HUES64 (cell line): ENCODE data around the gene CUL3.

Experiments
- H3K27ac ChIP-seq: 2 replicates; pipeline ENCODE4 v1.7.0; 2013; ENCODE audit warnings: low read depth, low read length, inconsistent platforms
- H3K27me3 ChIP-seq: 2 replicates; pipeline ENCODE4 v1.6.1; 2013; ENCODE audit warnings: mild to moderate bottlenecking, low read length; ENCODE audit not compliant: insufficient read depth
- H3K36me3 ChIP-seq: 2 replicates; pipeline ENCODE4 v1.6.1; 2013; ENCODE audit warnings: mild to moderate bottlenecking, low read length; ENCODE audit not compliant: insufficient read depth
- H3K4me1 ChIP-seq: 2 replicates; pipeline ENCODE4 v1.6.1; 2013; ENCODE audit warnings: mild to moderate bottlenecking, low read length, moderate library complexity; ENCODE audit not compliant: insufficient read depth
- H3K4me3 ChIP-seq: 2 replicates; pipeline ENCODE4 v1.5.1; 2013; ENCODE audit warnings: mild to moderate bottlenecking, low read length, moderate library complexity
- H3K9ac ChIP-seq: 2 replicates; pipeline ENCODE4 v1.6.1; 2013; ENCODE audit warnings: mild to moderate bottlenecking, low read depth, low read length
- H3K9me3 ChIP-seq: 2 replicates; pipeline ENCODE4 v1.6.1; 2013; ENCODE audit warnings: low read depth, low read length; ENCODE audit not compliant: insufficient read depth
- WGBS: fragments of 150-250, 120-280 bp; methylation state at CpG from one replicate; pipeline ENCODE4 v1.1.7; 2013; ENCODE audit warnings: missing lambda C conversion rate; 5-methylcytosine and 5-hydroxymethylcytosine counted together

Gene CUL3

DNA sequence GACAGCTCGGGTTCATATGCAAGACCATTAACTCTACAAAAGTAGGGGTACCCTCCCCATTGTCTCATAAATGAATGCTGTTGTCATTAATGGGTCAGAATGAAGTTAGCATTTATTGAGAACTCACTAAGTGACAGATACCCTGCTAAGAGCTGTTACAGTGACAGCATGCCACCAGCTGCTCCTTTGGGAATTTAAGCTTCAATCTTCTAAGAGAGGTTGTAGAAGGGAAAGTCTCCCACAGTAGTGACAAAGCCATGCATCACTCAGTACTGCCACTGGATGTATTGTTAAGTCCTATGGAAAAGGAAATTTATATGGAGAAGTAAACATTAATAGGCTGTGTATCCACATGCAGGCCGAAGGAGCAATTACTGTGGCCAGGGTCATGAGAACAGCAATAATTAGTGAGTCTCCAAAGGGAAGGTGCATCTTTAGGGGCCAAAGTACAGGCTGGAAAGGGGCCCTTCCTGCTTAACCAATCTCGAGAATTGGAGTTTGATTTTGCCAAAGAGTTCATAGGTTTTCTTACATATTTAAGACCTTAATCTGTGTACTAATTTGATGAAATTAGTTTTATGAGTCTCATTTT is 118.8 kb downstream of the CUL3 start:
- no peak overlapping the region for H3K27ac ChIP-seq
- no peaks in the 10 kb centered on the region for H3K9me3 ChIP-seq
- no peak overlapping the region for H3K4me3 ChIP-seq
- H3K27me3 ChIP-seq, result no peaks in the 10 kb centered on the region
- no peak overlapping the region for H3K9ac ChIP-seq
- no peaks in the 10 kb centered on the region for H3K36me3 ChIP-seq
- H3K4me1 ChIP-seq, result peaks cover 7% of the 10 kb centered on the region
- WGBS, result 74% methylated on average over 3 of the region's 3 CpGs

DNA sequence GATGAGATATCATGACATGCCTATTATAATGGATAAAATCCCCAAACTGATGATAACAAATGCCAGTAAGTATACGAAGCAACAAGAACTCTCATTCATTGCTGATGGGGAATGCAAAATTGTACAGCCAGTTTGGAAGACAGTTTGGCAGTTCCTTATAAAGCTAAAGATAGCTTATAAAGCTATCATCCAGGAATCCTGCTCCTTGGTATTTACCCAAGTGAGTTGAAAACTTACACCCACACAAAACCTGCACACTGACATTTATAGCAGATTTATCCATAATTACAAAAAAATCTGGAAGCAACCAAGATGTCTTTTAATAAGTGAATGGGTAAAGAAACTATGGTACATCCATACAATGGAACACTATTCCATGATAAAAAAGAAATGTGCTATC is 123.8 kb downstream of the CUL3 start:
- 92% methylated on average over 1 of the region's 1 CpG for WGBS
- no peak overlapping the region for H3K4me3 ChIP-seq
- no peaks in the 10 kb centered on the region for H3K27me3 ChIP-seq
- no peak overlapping the region for H3K9ac ChIP-seq
- H3K4me1 ChIP-seq, result peaks cover 5% of the 10 kb centered on the region
- H3K9me3 ChIP-seq, result 0 out of 2 replicates have a peak, but pooled peaks cover 3% of the 10 kb centered on the region
- no peaks in the 10 kb centered on the region for H3K36me3 ChIP-seq
- H3K27ac ChIP-seq, result no peak overlapping the region

DNA sequence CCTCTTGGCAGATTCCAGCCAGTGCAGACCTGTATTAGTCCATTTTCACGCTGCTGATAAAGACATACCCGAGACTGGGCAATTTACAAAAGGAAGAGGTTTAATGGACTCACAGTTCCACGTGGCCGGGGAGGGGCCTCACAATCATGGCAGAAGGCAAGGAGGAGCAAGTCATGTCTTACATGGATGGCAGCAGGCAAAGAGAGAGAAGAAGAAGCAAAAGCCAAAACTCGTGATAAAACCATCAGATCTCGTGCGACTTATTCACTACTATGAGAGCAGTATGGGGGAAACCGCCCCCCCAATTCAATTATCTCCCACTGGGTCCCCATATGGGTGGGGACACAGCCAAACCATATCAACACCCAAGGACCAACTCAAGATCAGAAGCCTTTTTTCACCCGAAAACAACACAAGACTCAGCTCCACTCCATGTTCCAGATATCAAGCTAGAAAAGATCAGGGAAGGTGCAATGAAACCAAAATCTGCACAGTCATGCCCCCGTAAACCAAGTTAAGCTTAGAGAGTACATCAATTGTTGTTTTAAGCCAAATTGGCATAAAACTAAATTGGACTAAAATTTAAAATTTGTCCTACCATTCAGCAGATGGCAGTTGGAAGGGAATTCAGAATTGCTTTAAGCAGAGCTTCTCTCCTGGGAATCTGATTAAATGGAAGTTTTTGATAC is 127.6 kb downstream of the CUL3 start:
- 90% methylated on average over 10 of the region's 10 CpGs for WGBS
- Histone ChIP-seq H3K27me3 (no peaks in the 10 kb centered on the region), H3K4me1 (0 out of 2 replicates have a peak, but pooled peaks cover 4% of the 10 kb centered on the region), H3K4me3 (no peak overlapping the region), H3K36me3 (no peaks in the 10 kb centered on the region), H3K9ac (no peak overlapping the region), H3K9me3 (0 out of 2 replicates have a peak, but pooled peaks cover 3% of the 10 kb centered on the region), H3K27ac (no peak overlapping the region)

DNA sequence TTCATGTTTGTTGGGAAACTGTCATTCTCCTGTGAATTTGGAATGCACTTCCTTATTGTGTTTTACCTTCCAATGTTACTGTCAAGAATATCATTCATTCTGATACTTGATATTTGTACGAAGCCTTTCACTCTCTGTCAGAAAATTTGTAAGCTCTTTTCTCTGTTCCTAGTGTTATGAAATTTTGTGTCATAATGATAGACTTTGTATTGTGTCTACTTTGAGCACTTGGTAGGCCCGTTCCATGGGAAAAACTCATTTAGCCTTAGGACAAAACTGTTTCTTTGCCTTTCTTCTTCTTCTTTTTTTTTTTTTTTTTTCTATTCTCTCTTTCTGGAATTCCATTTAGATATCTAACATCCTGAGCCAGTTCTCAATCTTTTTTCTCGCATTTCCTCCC is 131.3 kb downstream of the CUL3 start:
- no peaks in the 10 kb centered on the region for H3K27me3 ChIP-seq
- H3K9me3 ChIP-seq, result 0 out of 2 replicates have a peak, but pooled peaks cover 3% of the 10 kb centered on the region
- H3K4me1 ChIP-seq, result 0 out of 2 replicates have a peak, but pooled peaks cover 4% of the 10 kb centered on the region
- H3K27ac ChIP-seq, result no peak overlapping the region
- no peaks in the 10 kb centered on the region for H3K36me3 ChIP-seq
- H3K4me3 ChIP-seq, result no peak overlapping the region
- H3K9ac ChIP-seq, result no peak overlapping the region
- WGBS, result 94% methylated on average over 2 of the region's 3 CpGs

DNA sequence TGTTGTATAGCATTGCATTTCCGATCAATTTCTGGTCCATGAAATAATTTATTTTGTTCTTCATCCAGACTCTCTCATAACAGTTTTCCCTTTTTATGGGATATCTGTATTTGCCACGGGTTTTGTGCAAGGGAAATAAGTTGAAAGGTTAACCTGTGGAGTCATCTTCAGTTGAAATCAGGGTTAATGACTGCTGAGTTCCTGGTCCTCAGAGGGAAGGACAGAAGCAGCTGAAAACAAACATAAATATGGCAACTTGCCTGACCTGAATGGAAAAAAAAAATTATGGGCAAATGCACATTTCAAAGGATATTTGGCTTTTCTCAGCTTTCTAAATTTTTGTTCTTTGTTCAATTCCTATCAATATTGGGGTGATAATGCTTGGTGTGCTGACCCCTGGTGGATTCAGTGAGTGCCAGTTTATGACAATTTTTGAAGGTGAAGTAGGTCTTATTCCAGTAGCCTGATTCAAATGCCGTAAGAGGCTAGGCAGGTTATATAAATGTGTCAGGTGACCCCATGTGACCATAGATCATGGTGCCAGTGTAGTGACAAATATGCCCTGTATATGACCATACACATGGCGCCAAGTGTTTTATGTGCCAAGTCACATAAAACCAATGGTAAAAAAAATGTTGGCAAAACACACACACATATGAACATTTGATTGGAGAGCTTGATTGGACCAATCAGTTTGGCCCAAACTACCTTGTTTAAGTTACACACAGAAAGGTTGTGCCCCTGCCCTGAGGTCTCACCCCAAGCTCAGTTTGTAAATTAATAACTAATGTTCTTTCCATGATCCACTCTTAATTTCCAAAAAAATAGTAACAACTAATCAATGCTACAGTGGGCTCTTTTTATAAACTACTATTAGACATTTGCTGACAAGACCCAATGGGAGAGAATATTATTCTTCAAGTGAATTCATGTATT is 135.7 kb downstream of the CUL3 start:
- no peak overlapping the region for H3K4me3 ChIP-seq
- H3K9me3 ChIP-seq, result no peaks in the 10 kb centered on the region
- H3K9ac ChIP-seq, result no peak overlapping the region
- no peak overlapping the region for H3K27ac ChIP-seq
- no peaks in the 10 kb centered on the region for H3K27me3 ChIP-seq
- no peaks in the 10 kb centered on the region for H3K36me3 ChIP-seq
- 63% methylated on average over 3 of the region's 4 CpGs for WGBS
- no peaks in the 10 kb centered on the region for H3K4me1 ChIP-seq

DNA sequence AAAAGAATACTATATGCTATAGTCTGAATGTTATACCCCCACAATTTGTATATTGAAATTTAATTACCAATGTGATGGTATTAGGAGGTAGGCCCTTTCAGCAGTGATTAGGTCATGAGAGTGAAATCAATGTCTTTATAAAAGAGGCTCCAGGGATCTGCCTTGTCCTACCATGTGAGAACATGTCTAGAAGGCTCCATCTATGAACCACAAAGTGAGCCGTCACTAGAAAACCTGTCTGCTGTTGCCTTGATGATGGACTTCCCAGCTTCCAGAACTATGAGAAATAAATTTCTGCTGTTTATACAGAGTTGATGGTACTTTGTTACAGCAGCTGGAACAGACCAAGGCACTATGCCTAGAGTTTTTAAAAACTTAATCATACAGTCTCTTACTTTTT is 136.9 kb downstream of the CUL3 start:
- H3K4me3 ChIP-seq, result no peak overlapping the region
- H3K27ac ChIP-seq, result no peak overlapping the region
- no peaks in the 10 kb centered on the region for H3K4me1 ChIP-seq
- H3K9me3 ChIP-seq, result no peaks in the 10 kb centered on the region
- H3K9ac ChIP-seq, result no peak overlapping the region
- no peaks in the 10 kb centered on the region for H3K27me3 ChIP-seq
- no peaks in the 10 kb centered on the region for H3K36me3 ChIP-seq
- 100% methylated on average over 1 of the region's 1 CpG for WGBS

DNA sequence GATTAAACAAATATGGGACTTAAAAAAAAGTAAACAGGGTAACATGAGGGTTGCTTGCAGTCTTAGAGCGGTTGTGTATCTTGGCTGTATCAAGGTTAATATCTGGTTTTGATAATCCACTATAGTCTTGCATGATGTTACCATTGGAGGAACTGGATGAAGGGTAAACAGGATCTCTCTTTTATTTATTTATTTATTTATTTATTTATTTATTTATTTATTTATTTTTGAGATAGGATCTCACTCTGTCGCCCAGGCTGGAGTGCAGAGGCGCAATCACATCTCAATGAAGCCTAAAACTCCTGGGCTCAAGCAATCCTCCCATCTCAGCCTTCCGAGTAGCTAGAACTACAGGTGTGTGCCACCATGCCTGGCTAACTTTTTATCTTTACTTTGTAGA is 140.4 kb downstream of the CUL3 start:
- Histone ChIP-seq H3K9ac (no peak overlapping the region), H3K4me1 (no peaks in the 10 kb centered on the region), H3K9me3 (no peaks in the 10 kb centered on the region), H3K36me3 (no peaks in the 10 kb centered on the region), H3K4me3 (no peak overlapping the region), H3K27ac (no peak overlapping the region), H3K27me3 (no peaks in the 10 kb centered on the region)
- 95% methylated on average over 4 of the region's 4 CpGs for WGBS

DNA sequence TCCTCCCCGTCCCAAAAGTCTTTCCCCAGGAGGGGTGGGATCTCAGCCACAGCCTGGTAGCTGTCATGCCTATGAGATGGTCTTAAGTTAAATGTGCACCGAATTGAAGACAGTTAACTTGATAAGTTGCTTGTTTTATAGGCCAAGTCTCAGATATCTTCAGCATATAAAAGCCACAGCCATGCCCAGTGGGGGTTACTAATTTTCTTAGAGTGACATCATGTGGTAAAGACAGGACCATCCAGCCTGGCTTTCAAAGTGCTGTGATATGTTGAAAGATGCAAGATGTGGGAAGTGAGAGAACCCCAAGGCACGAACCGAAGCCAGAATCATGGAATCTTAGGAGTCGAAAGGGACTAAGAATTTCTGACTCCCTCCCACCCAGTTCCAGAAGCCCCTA is 141.1 kb downstream of the CUL3 start:
- H3K9me3 ChIP-seq, result no peaks in the 10 kb centered on the region
- WGBS, result 88% methylated on average over 5 of the region's 5 CpGs
- no peaks in the 10 kb centered on the region for H3K4me1 ChIP-seq
- H3K27ac ChIP-seq, result no peak overlapping the region
- no peak overlapping the region for H3K9ac ChIP-seq
- no peak overlapping the region for H3K4me3 ChIP-seq
- H3K27me3 ChIP-seq, result no peaks in the 10 kb centered on the region
- no peaks in the 10 kb centered on the region for H3K36me3 ChIP-seq

DNA sequence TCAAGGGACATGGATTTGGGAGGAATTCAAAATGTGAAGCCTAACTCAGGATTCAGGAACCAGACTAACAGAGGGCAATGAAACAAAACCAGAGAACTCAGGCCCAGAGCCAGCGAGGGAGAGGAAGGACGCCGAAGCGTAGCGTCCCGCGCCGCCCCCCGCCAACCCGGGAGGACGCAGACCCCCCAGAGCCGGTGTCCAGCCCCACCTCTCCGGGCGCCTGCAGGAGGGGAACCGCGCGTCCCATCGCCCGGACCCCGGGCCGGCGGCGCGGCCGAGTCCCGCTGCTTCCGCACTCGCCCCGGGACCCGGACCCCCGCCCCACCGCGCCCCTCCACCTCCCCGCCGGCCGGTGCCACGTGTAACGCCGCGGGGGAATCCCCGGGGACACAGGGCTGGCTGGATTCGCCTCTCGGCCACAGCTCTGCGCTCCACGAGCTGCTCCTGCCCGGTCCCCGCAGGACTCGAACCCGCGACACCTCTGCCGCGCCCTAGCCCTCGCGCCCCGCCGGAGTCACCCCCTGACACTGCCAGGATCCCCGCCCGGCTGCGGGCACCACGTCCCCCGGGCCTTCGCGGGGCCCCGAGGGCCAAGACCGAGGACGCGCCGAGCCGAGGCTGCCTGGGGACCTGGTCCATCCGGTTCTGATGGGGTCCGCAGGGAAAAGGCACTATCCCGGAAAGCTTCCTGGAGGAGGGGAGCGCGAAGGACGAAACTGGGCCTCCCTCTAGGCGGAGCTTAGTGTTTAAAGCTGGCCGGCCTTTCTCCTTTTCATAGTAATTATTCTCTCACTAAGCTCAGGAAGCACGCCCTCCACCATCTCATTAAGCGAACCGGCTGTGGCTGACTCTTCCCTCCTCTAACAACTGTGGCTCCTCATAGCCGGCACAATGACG is 142.8 kb downstream of the CUL3 start:
- 95% methylated on average over 82 of the region's 82 CpGs for WGBS
- H3K9ac ChIP-seq, result no peak overlapping the region
- no peaks in the 10 kb centered on the region for H3K9me3 ChIP-seq
- no peaks in the 10 kb centered on the region for H3K4me1 ChIP-seq
- no peak overlapping the region for H3K4me3 ChIP-seq
- H3K27ac ChIP-seq, result no peak overlapping the region
- H3K27me3 ChIP-seq, result no peaks in the 10 kb centered on the region
- no peaks in the 10 kb centered on the region for H3K36me3 ChIP-seq

DNA sequence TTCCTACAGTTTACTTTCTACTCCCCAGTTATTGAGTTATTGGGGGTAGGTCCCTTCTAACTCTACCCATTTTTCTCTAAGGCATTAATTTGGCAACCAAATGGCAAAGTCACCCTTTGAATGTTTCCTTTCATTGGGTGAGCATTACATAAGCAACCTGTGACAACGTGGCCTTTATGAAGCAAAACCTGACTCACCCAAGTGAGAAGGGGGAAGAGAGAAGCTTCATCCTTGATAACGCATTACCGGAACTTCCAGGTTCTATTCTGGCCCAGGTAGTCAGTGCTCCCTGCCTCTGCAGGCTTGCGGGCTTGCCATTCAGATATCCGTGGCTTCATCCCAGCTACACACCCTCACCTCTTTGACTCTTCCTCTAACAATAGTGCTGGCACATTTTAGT is 144.2 kb downstream of the CUL3 start:
- no peaks in the 10 kb centered on the region for H3K27me3 ChIP-seq
- 78% methylated on average over 5 of the region's 5 CpGs for WGBS

More for the DNA sequence above, 144.2 kb downstream of the CUL3 start:
- H3K27ac ChIP-seq, result no peak overlapping the region
- H3K4me1 ChIP-seq, result no peaks in the 10 kb centered on the region
- H3K9me3 ChIP-seq, result no peaks in the 10 kb centered on the region
- no peak overlapping the region for H3K4me3 ChIP-seq
- H3K9ac ChIP-seq, result no peak overlapping the region
- no peaks in the 10 kb centered on the region for H3K36me3 ChIP-seq
